Epithelial cell of prostate (primary cell): ENCODE results near the gene FAM98A.

Experiments
- DNase-seq: peaks from one replicate; pipeline ENCODE4 v3.0.0-alpha.2; 2011; ENCODE audit warnings: low read depth, low spot score
- H3K27ac ChIP-seq: fragments of 450-650 bp; 2 replicates; pipeline ENCODE4 v1.5.1; 2017; ENCODE audit warnings: mild to moderate bottlenecking

The FAM98A gene

GRCh38 chr2:33599175-33599942 lies at the start of gene FAM98A:
TSS of gene FAM98A (minus strand) at chr2:33599299. CDS start at chr2:33599221, 78 bp downstream.
- peak within 1 kb of the TSS; percentile 40 for H3K27ac ChIP-seq

GRCh38 chr2:33645861-33646260 lies 46.8 kb upstream of the FAM98A start:
- no peak for DNase-seq
- H3K27ac ChIP-seq = no peak overlapping the region

More at GRCh38 chr2:33599175-33599942, at the start of gene FAM98A:
- peak; percentile 85 for DNase-seq

- no peak for DNase-seq
- H3K27ac ChIP-seq = no peak overlapping the region
These were observed 45.1 kb upstream of the FAM98A start for GRCh38 chr2:33644215-33644614.

GRCh38 chr2:33636001-33636400 lies 36.9 kb upstream of the FAM98A start:
- no peak overlapping the region for H3K27ac ChIP-seq
- DNase-seq = no peak

GRCh38 chr2:33634261-33634910 lies 35.3 kb upstream of the FAM98A start:
- no peak overlapping the region for H3K27ac ChIP-seq
- DNase-seq = no peak

GRCh38 chr2:33633315-33633714 lies 34.2 kb upstream of the FAM98A start:
- DNase-seq = no peak
- H3K27ac ChIP-seq = no peak overlapping the region

- DNase-seq = no peak
- no peak overlapping the region for H3K27ac ChIP-seq
These were observed 33.7 kb upstream of the FAM98A start for GRCh38 chr2:33632831-33633230.

- no peak for DNase-seq
These were observed 29.1 kb upstream of the FAM98A start for GRCh38 chr2:33628031-33628827.

GRCh38 chr2:33619028-33619427 lies 19.9 kb upstream of the FAM98A start:
- DNase-seq = no peak
- H3K27ac ChIP-seq = no peak overlapping the region

More at GRCh38 chr2:33628031-33628827, 29.1 kb upstream of the FAM98A start:
- H3K27ac ChIP-seq = no peak overlapping the region

GRCh38 chr2:33617989-33618388 lies 18.9 kb upstream of the FAM98A start:
- no peak for DNase-seq
- no peak overlapping the region for H3K27ac ChIP-seq

- no peak for DNase-seq
- H3K27ac ChIP-seq = no peak overlapping the region
These were observed 18.3 kb upstream of the FAM98A start for GRCh38 chr2:33617401-33617800.

- DNase-seq = no peak
- H3K27ac ChIP-seq = no peak overlapping the region
These were observed 17.8 kb upstream of the FAM98A start for GRCh38 chr2:33616873-33617272.

GRCh38 chr2:33614190-33614589 lies 15.1 kb upstream of the FAM98A start:
- no peak overlapping the region for H3K27ac ChIP-seq
- no peak for DNase-seq

GRCh38 chr2:33607905-33608304 lies 8.8 kb upstream of the FAM98A start:
- no peak overlapping the region for H3K27ac ChIP-seq
- no peak for DNase-seq

GRCh38 chr2:33607251-33607721 lies 8.2 kb upstream of the FAM98A start:
- no peak for DNase-seq
- H3K27ac ChIP-seq = no peak overlapping the region

- no peak overlapping the region for H3K27ac ChIP-seq
- DNase-seq = no peak
These were observed 7.5 kb upstream of the FAM98A start for GRCh38 chr2:33606622-33607021.

GRCh38 chr2:33606100-33606499 lies 7.0 kb upstream of the FAM98A start:
- H3K27ac ChIP-seq = no peak overlapping the region
- no peak for DNase-seq

- DNase-seq = no peak
These were observed 6.0 kb upstream of the FAM98A start for GRCh38 chr2:33605056-33605455.

GRCh38 chr2:33603416-33603815 lies 4.3 kb upstream of the FAM98A start:
- no peak for DNase-seq
- H3K27ac ChIP-seq = no peak overlapping the region

More at GRCh38 chr2:33605056-33605455, 6.0 kb upstream of the FAM98A start:
- no peak overlapping the region for H3K27ac ChIP-seq

GRCh38 chr2:33602201-33602830 lies 3.2 kb upstream of the FAM98A start:
- no peak overlapping the region for H3K27ac ChIP-seq
- DNase-seq = no peak

- DNase-seq = no peak
- H3K27ac ChIP-seq = peak overlapping the region; percentile 40
These were observed 769 bp upstream of the FAM98A start for GRCh38 chr2:33599943-33600192.
